ENCODE measurements around the gene CREBBP.
A peak's percentile ranks its signal among the peaks of the same experiment; 100 is the strongest.

Gene CREBBP

DNA sequence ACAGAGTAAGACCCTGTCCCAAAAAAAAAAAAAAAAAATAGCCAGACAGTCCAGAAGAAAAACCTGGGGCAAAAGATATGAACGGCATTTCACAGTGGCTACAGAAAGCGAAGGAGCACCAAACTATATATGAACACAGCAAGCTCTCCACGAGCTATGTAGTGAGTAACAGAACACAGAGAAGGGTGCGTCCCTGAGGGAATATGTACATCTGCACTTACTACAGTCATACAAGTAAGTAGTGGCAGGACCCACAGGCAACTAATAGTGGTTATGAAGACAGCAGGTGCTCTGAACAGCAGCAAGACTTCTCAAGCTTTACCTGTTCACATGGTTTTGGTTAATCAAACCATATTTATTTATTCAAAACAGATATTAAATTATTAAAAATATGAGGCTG, 179.0 kb downstream of the CREBBP start:
- no peak for DNase-seq

DNA sequence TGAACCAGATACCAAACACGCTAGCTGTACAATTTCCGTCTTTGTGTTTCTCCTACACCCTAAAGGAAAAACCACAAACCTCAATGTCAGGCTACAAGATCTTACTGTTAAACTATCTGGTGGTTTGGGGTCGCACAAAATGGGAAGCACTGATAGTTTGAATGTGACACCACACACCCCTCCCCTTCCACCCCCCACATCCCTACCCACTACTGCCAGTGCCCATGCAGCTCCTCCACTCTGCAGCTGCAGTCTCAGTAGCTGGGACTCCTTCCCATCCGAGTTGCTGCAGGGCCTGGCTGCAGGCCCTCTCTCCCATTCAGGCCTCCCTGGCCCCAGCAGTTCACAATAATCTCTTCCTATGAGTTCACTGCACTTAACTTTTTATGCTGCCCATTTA, 181.6 kb downstream of the CREBBP start:
- DNase-seq, result no peak

GRCh38 chr16:3696425-3697218, 183.9 kb downstream of the CREBBP start:
- DNase-seq, result no peak

DNA sequence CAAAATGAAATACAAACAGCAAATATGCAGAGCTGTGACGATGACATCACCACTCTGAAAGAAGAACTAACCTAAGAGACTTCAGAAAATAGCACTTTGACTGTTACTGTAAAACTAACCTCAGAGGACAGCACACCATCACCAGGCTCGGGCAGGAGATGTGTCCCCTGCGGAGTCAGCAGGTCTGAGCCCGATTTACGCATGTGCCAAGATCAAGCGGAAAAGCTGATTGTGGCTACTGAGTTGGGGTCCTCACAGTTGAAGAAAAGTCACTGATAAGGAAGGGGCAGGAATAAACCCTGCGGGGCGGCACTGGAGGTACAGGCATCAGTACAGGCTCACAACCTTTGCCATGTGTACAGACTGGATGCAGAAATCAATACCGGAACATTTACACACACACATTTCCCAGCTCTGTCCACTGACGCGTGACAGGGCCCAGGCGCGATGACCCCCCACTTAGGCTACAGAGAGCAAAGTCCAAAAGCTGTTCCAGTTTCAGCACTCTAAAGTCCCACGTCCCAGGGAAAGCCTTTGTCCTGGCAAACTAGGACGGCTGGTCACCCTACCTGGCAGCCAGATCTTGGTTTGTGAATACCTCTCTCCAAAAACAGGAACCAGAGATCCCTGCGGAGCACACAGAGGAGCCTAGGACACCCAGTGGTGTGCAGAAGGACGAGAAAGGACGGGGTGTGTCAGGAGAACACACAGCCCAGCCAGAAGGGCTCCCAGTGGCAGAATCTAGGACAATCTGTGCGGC, 184.7 kb downstream of the CREBBP start:
- DNase-seq, result no peak

DNA sequence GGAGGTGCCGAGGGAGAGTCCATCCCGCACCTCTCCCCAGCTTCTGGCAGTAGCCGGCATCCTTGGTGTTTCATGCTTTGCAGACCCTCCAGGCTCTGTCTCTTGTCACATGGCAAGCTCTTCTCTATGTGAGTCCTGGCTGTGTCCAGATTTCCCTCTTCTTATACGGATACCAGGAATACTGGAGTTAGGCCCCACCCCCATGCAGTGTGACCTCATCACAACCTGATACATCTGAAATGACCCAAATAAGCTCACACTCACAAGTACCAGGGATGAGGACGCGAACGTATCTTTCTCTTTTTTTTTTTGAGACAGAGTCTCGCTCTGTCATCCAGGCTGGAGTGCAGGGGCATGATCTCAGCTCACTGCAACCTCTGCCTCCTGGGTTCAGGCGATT, 186.5 kb downstream of the CREBBP start:
- no peak for DNase-seq

- DNase-seq, result no peak
Measured at GRCh38 chr16:3691761-3692160, 188.8 kb downstream of the CREBBP start.

DNA sequence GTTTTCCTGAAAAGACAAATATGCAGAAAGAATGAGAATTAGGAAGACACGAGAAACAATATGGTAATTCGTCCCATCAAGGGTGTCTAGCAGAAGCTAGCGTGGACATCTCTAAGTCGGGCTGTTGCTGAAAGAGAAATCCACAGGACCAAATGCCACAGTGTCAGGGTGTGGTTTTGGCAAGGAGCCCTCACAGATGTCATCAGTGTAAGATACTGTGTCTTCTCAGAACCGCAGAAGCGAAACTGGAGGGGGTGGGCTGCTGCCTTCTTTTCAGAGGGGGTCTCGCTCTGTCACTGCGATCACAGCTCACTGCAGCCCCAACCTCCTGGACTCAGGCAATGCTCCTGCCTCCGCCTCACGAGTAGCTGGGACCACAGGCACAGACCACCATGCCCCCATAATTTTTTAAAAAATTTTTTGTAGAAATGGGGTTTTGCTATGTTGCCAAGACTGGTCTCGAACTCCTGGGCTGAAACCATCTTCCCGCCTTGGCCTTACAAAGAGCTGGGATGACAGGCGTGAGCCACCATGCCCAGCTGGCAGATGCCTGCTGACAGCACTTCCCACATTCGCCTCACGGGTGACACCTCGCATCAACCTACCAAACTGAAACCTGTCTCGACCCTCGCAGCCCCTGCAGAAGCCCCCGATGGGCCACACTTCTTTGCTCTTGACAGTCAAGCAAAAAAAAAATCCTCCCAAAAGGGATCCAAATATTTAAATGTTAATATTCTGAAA, 189.4 kb downstream of the CREBBP start:
- no peak for DNase-seq

DNA sequence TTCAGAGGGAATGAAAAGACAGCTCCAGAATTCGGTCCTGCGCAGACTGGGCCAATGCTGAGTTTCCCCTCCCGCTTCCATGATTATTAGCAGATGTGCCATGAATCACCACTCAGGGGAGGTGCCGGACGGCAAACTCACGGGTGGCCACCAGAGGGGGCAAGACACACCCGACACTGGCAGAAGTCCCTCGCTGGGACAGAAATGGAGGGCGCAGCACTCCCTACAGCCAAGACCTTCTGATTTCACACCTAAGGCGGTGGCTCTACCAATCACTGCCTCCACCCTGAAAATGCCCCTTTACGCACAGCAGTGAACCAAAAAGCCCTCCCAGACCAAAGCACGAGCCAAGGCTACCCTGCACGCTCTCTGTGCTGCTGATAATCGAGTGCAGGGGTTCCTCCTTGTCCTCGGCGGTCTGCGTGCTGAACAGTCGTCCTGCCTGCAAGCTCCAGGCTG, 190.0 kb downstream of the CREBBP start:
- DNase-seq, result peak; percentile 54

DNA sequence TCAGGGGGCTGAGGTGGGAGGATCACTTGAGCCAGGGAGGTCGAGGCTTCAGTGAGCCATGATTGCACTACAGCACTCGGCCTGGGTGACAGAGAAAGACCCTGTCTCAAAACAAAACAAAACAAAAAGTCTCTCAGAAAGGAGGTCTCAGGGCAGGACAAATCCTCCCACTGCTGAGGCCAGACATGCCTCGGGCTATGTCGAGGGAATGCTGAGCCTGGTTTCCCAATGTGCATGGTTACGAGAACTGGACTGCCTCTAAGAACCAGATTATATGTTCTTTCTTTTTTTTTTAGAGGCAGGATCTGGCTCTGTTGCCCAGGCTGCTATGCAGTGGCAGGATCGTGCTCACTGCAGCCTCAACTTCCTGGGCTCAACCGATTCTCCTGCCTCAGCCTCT, 190.8 kb downstream of the CREBBP start:
- no peak for DNase-seq

- DNase-seq, result no peak
Measured at GRCh38 chr16:3687792-3688191, 192.7 kb downstream of the CREBBP start.

DNA sequence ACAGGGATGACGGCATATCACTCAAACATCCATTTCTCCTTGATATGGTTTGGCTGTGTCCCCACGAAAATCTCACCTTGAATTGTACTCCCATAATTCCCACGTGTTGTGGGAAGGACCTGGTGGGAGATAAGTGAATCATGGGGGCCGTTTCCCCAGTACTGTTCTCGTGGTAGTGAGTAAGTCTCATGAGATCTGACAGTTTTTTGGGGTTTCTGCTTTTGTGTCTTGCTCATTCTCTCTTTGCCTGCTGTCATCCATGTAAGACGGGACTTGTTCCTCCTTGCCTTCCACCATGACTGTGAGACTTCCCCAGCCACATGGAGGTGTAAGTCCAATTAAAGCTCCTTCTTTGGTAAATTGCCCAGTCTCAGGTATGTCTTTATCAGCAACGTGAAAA, 193.5 kb downstream of the CREBBP start:
- no peak for DNase-seq

GRCh38 chr16:3681206-3681605, 199.3 kb downstream of the CREBBP start:
- DNase-seq, result no peak

DNA sequence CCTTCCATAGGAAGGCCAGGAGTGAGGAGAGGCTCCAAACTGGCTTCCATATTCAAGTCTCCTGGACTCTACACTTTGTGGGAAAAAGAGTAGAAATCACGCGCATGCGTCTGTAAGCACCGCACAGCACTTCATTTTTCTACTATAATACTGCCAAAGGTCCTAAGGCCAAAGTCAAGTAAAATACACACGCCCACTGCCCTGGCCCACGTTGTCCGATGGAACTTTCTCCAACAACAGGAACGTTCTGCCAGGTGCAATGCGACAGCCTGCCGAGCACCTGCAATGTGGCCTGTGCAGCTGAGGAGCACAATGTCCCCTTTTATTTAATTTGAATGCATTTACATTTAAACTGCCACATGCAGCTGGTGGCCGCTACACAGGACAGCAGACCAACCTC, 202.5 kb downstream of the CREBBP start:
- DNase-seq, result no peak

DNA sequence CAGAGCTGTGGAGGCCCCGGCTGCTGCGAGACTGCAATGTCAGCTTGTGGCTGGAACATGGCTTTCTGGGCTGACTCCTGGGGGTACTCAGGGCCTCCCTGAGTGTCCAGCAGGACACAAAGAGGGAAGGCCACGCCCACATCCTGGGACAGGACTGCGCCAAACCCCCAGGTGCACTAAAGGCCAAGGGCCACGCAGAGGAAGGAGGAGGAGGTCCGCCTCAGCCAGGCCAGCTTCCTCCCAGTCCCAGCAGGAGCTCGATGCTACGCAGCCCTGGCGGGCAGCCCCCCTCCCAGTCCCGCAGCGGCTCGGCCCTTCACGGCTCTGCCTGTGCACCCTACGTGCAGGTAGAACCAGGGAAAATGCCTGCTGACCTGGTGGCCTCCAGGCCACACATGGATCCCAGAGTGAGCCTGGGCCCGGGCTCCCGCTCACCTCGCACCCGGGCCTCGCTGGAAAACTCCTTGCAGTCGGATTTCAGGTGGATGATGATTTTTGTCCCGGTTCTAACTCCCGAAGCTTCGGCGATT, 204.8 kb downstream of the CREBBP start:
- DNase-seq, result no peak
